Measurements from ENCODE around the gene JAKMIP1. TPM values are rescaled to one million over a fixed set of nuclear protein-coding genes. Genes with fewer than 3 reads are reported as not detected.

JAKMIP1 gene
- total RNA-seq, 2 experiments from 2014 or later = 5.6 to 6.3 TPM

DNA sequence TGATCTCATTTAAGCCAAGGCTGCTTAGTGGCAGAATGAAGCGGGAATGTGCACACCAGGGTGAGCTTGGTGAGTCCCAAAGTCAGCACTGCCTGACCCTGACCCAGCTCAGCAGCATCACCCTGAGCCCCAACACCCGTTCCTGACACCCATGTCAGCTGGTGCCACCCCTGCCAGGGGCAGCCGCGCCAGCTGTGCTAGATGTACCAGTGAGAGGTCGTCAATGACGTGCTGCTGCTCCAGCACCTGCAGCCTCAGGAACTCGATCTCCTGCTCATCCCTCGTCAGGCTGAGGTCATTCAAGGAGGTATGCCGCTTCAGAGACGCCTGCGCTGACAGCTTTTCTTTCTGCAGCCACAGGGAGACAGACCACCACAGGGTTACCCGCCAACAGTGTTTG lies 120.4 kb downstream of the JAKMIP1 start:
- intact Hi-C loops (cut with micrococcal nuclease) = no loop called here
- CTCF ChIA-PET = interaction anchor here (1.0 kb wide), 1 partner anchor 170 kb away, joined by 3 read pairs; no protein-coding TSS in a partner anchor
- no peak for DNase-seq

DNA sequence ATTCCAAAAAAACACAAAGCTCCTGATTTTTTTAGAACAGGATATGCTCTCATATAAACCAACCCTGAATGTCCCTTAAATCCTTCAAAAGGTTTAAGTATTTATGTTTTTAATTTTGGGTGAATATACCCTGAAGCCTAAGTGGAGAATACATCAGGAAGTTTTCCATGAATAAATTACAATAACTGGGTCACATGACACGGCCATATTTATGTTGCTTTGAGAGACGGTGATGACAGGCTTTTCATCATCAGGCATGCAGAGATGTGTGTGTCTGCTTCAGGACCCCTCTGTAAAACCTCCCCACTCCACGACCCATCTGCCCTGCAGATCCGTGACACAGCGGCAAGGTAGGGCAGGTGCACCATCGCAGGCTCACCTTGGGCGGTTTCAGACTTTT lies 121.8 kb downstream of the JAKMIP1 start:
- Mint-ChIP-seq H3K27me3 (no peaks in the 10 kb centered on the region), H3K27ac (no peak overlapping the region), H3K4me1 (ENCODE audit: low read depth) (no peaks in the 10 kb centered on the region), H3K36me3 (ENCODE audit: low read depth) (peaks cover 2% of the 10 kb centered on the region), H3K9me3 (peaks cover 2% of the 10 kb centered on the region), H3K4me3 (no peak overlapping the region)
- no peak for TF ChIP-seq CTCF (IDR thresholded peaks at IDR 0.05)
- ATAC-seq = no peak
- ChIA-PET POLR2A (no interaction called here), CTCF (interaction anchor here (1.4 to 1.5 kb wide), 2 partner anchors 11 to 249 kb away, joined by 3 to 4 read pairs; no protein-coding TSS in a partner anchor)
- no peak for DNase-seq
- intact Hi-C loops (cut with micrococcal nuclease) = no loop called here

More for the DNA sequence above, 120.4 kb downstream of the JAKMIP1 start:
- H3K36me3 Mint-ChIP-seq (ENCODE audit: low read depth) = peaks cover 3% of the 10 kb centered on the region
- H3K4me1 Mint-ChIP-seq (ENCODE audit: low read depth) = no peaks in the 10 kb centered on the region
- H3K27me3 Mint-ChIP-seq = no peaks in the 10 kb centered on the region
- POLR2A ChIA-PET = no interaction called here
- no peak for ATAC-seq
- no peak overlapping the region for H3K4me3 Mint-ChIP-seq
- H3K27ac Mint-ChIP-seq = no peak overlapping the region
- no peak for TF ChIP-seq CTCF (IDR thresholded peaks at IDR 0.05)
- peaks cover 2% of the 10 kb centered on the region for H3K9me3 Mint-ChIP-seq

GRCh38 chr4:6076391-6076790 lies 124.0 kb downstream of the JAKMIP1 start:
- DNase-seq = peak; percentile 33
- no peak for TF ChIP-seq CTCF (IDR thresholded peaks at IDR 0.05)
- no peak overlapping the region for H3K4me3 Mint-ChIP-seq
- peaks cover 2% of the 10 kb centered on the region for H3K9me3 Mint-ChIP-seq
- H3K4me1 Mint-ChIP-seq (ENCODE audit: low read depth) = no peaks in the 10 kb centered on the region
- H3K27ac Mint-ChIP-seq = no peak overlapping the region
- no peak for ATAC-seq
- no peaks in the 10 kb centered on the region for H3K27me3 Mint-ChIP-seq
- ChIA-PET CTCF (interaction anchor here (2.0 kb wide), 1 partner anchor 174 kb away, joined by 4 read pairs; no protein-coding TSS in a partner anchor), POLR2A (no interaction called here)
- peaks cover 2% of the 10 kb centered on the region for H3K36me3 Mint-ChIP-seq (ENCODE audit: low read depth)
- intact Hi-C loops (cut with micrococcal nuclease) = no loop called here

DNA sequence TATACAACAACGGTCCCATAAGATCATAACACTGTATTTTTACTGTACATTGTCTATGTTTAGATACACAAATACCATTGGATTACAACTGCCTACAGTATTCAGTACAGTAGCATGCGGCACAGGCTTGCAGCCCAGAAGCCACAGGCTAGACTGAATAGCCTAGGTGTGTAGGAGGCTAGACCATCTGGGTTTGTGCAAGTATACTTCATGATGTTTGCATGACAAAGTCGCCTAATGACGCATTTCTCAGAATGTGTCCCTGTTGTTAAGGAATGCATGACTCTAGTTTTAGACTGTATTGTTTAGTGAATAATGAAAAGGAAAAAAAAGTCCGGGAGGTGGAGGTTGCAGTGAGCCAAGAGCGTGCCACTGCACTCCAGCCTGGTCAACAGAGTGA lies 125.6 kb downstream of the JAKMIP1 start:
- Mint-ChIP-seq H3K27me3 (no peaks in the 10 kb centered on the region), H3K4me3 (no peak overlapping the region), H3K27ac (no peak overlapping the region), H3K36me3 (ENCODE audit: low read depth) (no peaks in the 10 kb centered on the region), H3K4me1 (ENCODE audit: low read depth) (no peaks in the 10 kb centered on the region), H3K9me3 (no peaks in the 10 kb centered on the region)
- ChIA-PET CTCF (no interaction called here), POLR2A (no interaction called here)
- no peak for DNase-seq
- TF ChIP-seq CTCF (IDR thresholded peaks at IDR 0.05) = no peak
- intact Hi-C loops (cut with micrococcal nuclease) = no loop called here
- no peak for ATAC-seq

- Mint-ChIP-seq H3K36me3 (ENCODE audit: low read depth) (no peaks in the 10 kb centered on the region), H3K9me3 (no peaks in the 10 kb centered on the region)
- CTCF ChIA-PET = no interaction called here
Measured at GRCh38 chr4:6071959-6072720, 128.2 kb downstream of the JAKMIP1 start.

More at GRCh38 chr4:6071959-6072720, 128.2 kb downstream of the JAKMIP1 start:
- POLR2A ChIA-PET = no interaction called here
- H3K4me3 Mint-ChIP-seq = no peak overlapping the region
- intact Hi-C loops (cut with micrococcal nuclease) = no loop called here
- H3K27ac Mint-ChIP-seq = no peak overlapping the region
- no peaks in the 10 kb centered on the region for H3K4me1 Mint-ChIP-seq (ENCODE audit: low read depth)
- TF ChIP-seq CTCF (IDR thresholded peaks at IDR 0.05) = no peak
- ATAC-seq = no peak
- no peaks in the 10 kb centered on the region for H3K27me3 Mint-ChIP-seq
- no peak for DNase-seq
